Smooth muscle cell (in vitro differentiated cells): ENCODE data around the gene ADGRL3. TPM values are rescaled to one million over a fixed set of nuclear protein-coding genes. Genes with fewer than 3 reads are reported as not detected.

Source experiments
- DNase-seq: peaks from one replicate; lab custom pipeline; 2025; ENCODE audit not compliant: unreplicated experiment; lab: John Stamatoyannopoulos, UW
- H2AFZ ChIP-seq: fragments of 200-600 bp; sonication (generic); 2 replicates; pipeline ENCODE4 v1.6.0; 2016; ENCODE audit warnings: antibody characterized with exemption, low read depth, mild to moderate bottlenecking
- H3F3A ChIP-seq: fragments of 200-600 bp; sonication (generic); 2 replicates; pipeline ENCODE4 v1.6.0; 2017; ENCODE audit warnings: antibody characterized with exemption, low read depth
- H3K27ac ChIP-seq: fragments of 200-600 bp; sonication (generic); 2 replicates; pipeline ENCODE4 v1.5.1; 2016; ENCODE audit warnings: low read depth, mild to moderate bottlenecking
- H3K27me3 ChIP-seq: fragments of 200-600 bp; sonication (generic); 2 replicates; pipeline ENCODE4 v1.6.1; 2016; ENCODE audit warnings: low read depth, mild to moderate bottlenecking
- H3K36me3 ChIP-seq: fragments of 200-600 bp; sonication (generic); 2 replicates; pipeline ENCODE4 v1.5.1; 2016; ENCODE audit warnings: low read depth
- H3K4me1 ChIP-seq: fragments of 200-600 bp; sonication (generic); 2 replicates; pipeline ENCODE4 v1.5.1; 2016; ENCODE audit warnings: low read depth
- H3K4me2 ChIP-seq: fragments of 200-600 bp; sonication (generic); 2 replicates; pipeline ENCODE4 v1.6.0; 2016; ENCODE audit warnings: mild to moderate bottlenecking
- H3K4me3 ChIP-seq: fragments of 200-600 bp; sonication (generic); 2 replicates; pipeline ENCODE4 v1.5.1; 2016; ENCODE audit warnings: mild to moderate bottlenecking
- H3K79me2 ChIP-seq: fragments of 200-600 bp; sonication (generic); 2 replicates; pipeline ENCODE4 v1.6.0; 2016; ENCODE audit warnings: low read depth, mild to moderate bottlenecking
- H3K9ac ChIP-seq: fragments of 200-600 bp; sonication (generic); 2 replicates; pipeline ENCODE4 v1.6.0; 2016; ENCODE audit warnings: low read depth
- H3K9me3 ChIP-seq: fragments of 200-600 bp; sonication (generic); replicated peaks from 2 replicates; pipeline ENCODE4 v1.5.1; 2016; ENCODE audit warnings: low read depth
- H4K20me1 ChIP-seq: fragments of 200-600 bp; sonication (generic); 2 replicates; pipeline ENCODE4 v1.6.0; 2016; ENCODE audit warnings: low read depth
- CTCF ChIP-seq: fragments of 200-600 bp; sonication (generic); IDR thresholded peaks from 2 replicates; pipeline ENCODE4 v1.5.1; 2017; ENCODE audit warnings: borderline replicate concordance, mild to moderate bottlenecking, antibody characterized with exemption; ENCODE audit not compliant: insufficient read depth, poor library complexity, severe bottlenecking
- WGBS: methylation state at CpG from one replicate; pipeline ENCODE4 v1.1.7; 2016; ENCODE audit warnings: low lambda C conversion rate; 5-methylcytosine and 5-hydroxymethylcytosine counted together
- polyA plus RNA-seq: library from polyadenylated mRNA; unstranded; fragments of >200 nt; fragmentation: Nextera tagmentation; extraction: Ambion mirVana; gene quantifications from 2 replicates; pipeline ENCODE4 v1.2.1, GENCODE V29; 2016
- total RNA-seq: library from RNA; depleted of rRNA; stranded (reverse); fragments of >200 nt; gene quantifications from 2 replicates; pipeline ENCODE4 v1.2.3, GENCODE V29; 2014

Gene ADGRL3
- total and polyA plus RNA-seq, 2 experiments from 2014 or later = 2.4 to 9.5 TPM

- Histone ChIP-seq H4K20me1 (no peaks in the 10 kb centered on the region), H3K27ac (no peak overlapping the region), H3K9ac (no peak overlapping the region), H3K9me3 (no peaks in the 10 kb centered on the region), H2AFZ (no peak overlapping the region), H3K4me3 (no peak overlapping the region), H3K4me2 (no peak overlapping the region), H3K36me3 (no peaks in the 10 kb centered on the region), H3F3A (no peaks in the 10 kb centered on the region), H3K27me3 (no peaks in the 10 kb centered on the region), H3K4me1 (peaks cover 5% of the 10 kb centered on the region), H3K79me2 (no peaks in the 10 kb centered on the region)
- no peak for DNase-seq
- WGBS = 91% methylated on average over 2 of the region's 2 CpGs
- no peak for TF ChIP-seq CTCF
Measured at GRCh38 chr4:61896634-61897033, 696.5 kb downstream of the ADGRL3 start.

GRCh38 chr4:61909031-61909430 lies 708.9 kb downstream of the ADGRL3 start:
- no peak overlapping the region for H3K9ac ChIP-seq
- H3K36me3 ChIP-seq = no peaks in the 10 kb centered on the region
- 87% methylated on average over 4 of the region's 4 CpGs for WGBS
- no peak overlapping the region for H3K27ac ChIP-seq
- H3K4me2 ChIP-seq = no peak overlapping the region
- no peak overlapping the region for H3K4me3 ChIP-seq
- no peaks in the 10 kb centered on the region for H4K20me1 ChIP-seq
- H3K9me3 ChIP-seq = no peaks in the 10 kb centered on the region
- no peaks in the 10 kb centered on the region for H3F3A ChIP-seq
- TF ChIP-seq CTCF = no peak
- H3K79me2 ChIP-seq = no peaks in the 10 kb centered on the region
- H3K4me1 ChIP-seq = no peaks in the 10 kb centered on the region
- no peak overlapping the region for H2AFZ ChIP-seq
- no peak for DNase-seq
- H3K27me3 ChIP-seq = no peaks in the 10 kb centered on the region

- no peak for TF ChIP-seq CTCF
- Histone ChIP-seq H3K4me3 (no peak overlapping the region), H3K4me2 (no peak overlapping the region), H3K27ac (no peak overlapping the region), H3F3A (no peaks in the 10 kb centered on the region), H2AFZ (no peak overlapping the region), H3K79me2 (no peaks in the 10 kb centered on the region), H3K4me1 (no peaks in the 10 kb centered on the region), H3K36me3 (no peaks in the 10 kb centered on the region), H4K20me1 (no peaks in the 10 kb centered on the region), H3K9me3 (no peaks in the 10 kb centered on the region), H3K27me3 (no peaks in the 10 kb centered on the region), H3K9ac (no peak overlapping the region)
- WGBS = 23% methylated on average over 2 of the region's 2 CpGs
- DNase-seq = no peak
Measured at GRCh38 chr4:61911313-61911756, 711.2 kb downstream of the ADGRL3 start.

- Histone ChIP-seq H2AFZ (no peak overlapping the region), H4K20me1 (no peaks in the 10 kb centered on the region), H3K27me3 (no peaks in the 10 kb centered on the region), H3K4me2 (no peak overlapping the region), H3K79me2 (no peaks in the 10 kb centered on the region), H3K36me3 (no peaks in the 10 kb centered on the region), H3F3A (no peaks in the 10 kb centered on the region), H3K27ac (no peak overlapping the region), H3K4me3 (no peak overlapping the region), H3K9me3 (no peaks in the 10 kb centered on the region), H3K4me1 (no peaks in the 10 kb centered on the region), H3K9ac (no peak overlapping the region)
- no peak for TF ChIP-seq CTCF
- DNase-seq = no peak
- 96% methylated on average over 2 of the region's 2 CpGs for WGBS
Measured at GRCh38 chr4:61913619-61914018, 713.5 kb downstream of the ADGRL3 start.
